ENCODE data around the gene GADD45B.

The GADD45B gene

DNA sequence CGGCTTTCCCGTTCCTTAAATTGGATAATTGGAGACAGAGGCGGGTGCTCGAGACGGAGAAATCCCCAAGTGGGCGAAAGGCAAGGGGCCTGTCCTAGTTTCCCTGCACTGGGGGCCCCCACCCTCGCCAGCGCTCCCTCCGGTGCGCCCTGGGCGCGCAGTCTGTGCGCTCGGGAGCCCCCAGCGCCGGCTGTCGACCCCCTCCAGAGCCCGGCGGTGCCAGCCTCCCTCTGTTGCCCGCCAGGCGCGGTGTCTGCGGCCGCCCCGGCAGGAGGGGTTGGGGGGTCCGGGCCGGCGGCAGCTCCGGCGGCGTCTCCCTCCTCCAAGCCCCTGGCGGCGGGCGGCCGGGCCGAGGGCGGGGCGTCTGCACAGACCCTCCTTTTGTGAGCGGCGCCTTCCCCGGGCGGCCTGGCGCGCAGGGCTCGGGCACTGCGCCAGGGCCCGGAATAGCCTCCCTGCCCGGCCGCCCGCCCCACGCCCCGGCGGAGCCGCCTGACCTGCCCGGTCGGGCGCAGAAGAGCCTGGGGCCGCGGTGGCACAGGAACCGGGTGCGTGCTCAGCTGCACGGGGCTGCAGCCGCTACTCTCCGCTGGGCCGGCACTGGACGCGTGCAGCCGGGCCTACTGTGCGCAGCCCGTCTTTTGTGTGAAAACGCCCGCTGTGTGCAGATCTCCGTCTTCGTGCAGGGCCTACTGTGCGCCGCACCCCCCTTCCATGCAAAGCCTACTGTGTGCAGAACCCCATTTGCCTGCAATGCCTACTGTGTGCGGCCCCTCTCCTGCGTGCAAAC is 13.2 kb downstream of the GADD45B start:
- no peak overlapping the region for H3K4me3 ChIP-seq (ENCODE audit: low read depth, low read length)
- no peaks in the 10 kb centered on the region for H3K9me3 ChIP-seq (ENCODE audit: control insufficient read depth, insufficient read depth, low read depth, low read length)
- ChIA-PET POLR2A (interaction anchor here (13.1 kb wide), 1 partner anchor 12 kb away, joined by 168 read pairs; the partner anchor contains the start of gene GADD45B), CTCF (interaction anchor here (0.5 kb wide), 1 partner anchor 11 kb away, joined by 3 read pairs; no protein-coding TSS in a partner anchor)
- no peak overlapping the region for H3K27ac ChIP-seq (ENCODE audit: extremely low read depth, low read depth, low read length)
- H3K4me1 ChIP-seq (ENCODE audit: control insufficient read depth, insufficient read depth, low read length), result no peaks in the 10 kb centered on the region; the same call in 1 of the 2 replicates
- H3K36me3 ChIP-seq (ENCODE audit: control insufficient read depth in 2 of 2, insufficient read depth in 1 of 2, low read length in 2 of 2), result no peaks in the 10 kb centered on the region
- TF ChIP-seq BCL11B (tag by site-specific recombination; IDR thresholded peaks at IDR 0.05; ENCODE audit: low read depth) (no peak), ZNF175 (tag by site-specific recombination; IDR thresholded peaks at IDR 0.05) (no peak), ZBTB8A (tag by site-specific recombination; IDR thresholded peaks at IDR 0.05) (peak; percentile 52), ZFP37 (tag by site-specific recombination; IDR thresholded peaks at IDR 0.05) (no peak), REPIN1 (tag by site-specific recombination; IDR thresholded peaks at IDR 0.05; ENCODE audit: low read depth) (no peak), ZNF394 (tag by site-specific recombination; IDR thresholded peaks at IDR 0.05; ENCODE audit: borderline replicate concordance) (peak; percentile 24; the same call in 1 of the 2 replicates), ZNF610 (tag by site-specific recombination; IDR thresholded peaks at IDR 0.05; ENCODE audit: borderline replicate concordance) (no peak), ZNF830 (tag by site-specific recombination; IDR thresholded peaks at IDR 0.05; ENCODE audit: low read depth) (no peak), ZBTB48 (tag by site-specific recombination; IDR thresholded peaks at IDR 0.05) (no peak), ZNF324 (tag by site-specific recombination; IDR thresholded peaks at IDR 0.05) (no peak), SCRT1 (tag by site-specific recombination; IDR thresholded peaks at IDR 0.05; ENCODE audit: borderline replicate concordance) (no peak), MYNN (tag by site-specific recombination; IDR thresholded peaks at IDR 0.05; ENCODE audit: borderline replicate concordance) (no peak), KLF8 (tag by site-specific recombination; IDR thresholded peaks at IDR 0.05) (0 out of 2 replicates have a peak, but pooled peaks have one; percentile 17), ZNF274 (IDR thresholded peaks at IDR 0.05; ENCODE audit: low read length) (no peak), ZNF274 (tag by site-specific recombination; IDR thresholded peaks at IDR 0.05; ENCODE audit: borderline replicate concordance) (no peak), SCRT2 (tag by site-specific recombination; IDR thresholded peaks at IDR 0.05) (no peak), ZNF335 (tag by site-specific recombination; conservative IDR thresholded peaks at IDR 0.05) (no peak), ZBTB26 (tag by site-specific recombination; optimal IDR thresholded peaks at IDR 0.05) (peak; percentile 33), ZNF112 (tag by site-specific recombination; IDR thresholded peaks at IDR 0.05) (no peak), CTCF (tag by site-specific recombination; IDR thresholded peaks at IDR 0.05) (no peak), ZNF707 (tag by site-specific recombination; IDR thresholded peaks at IDR 0.05) (no peak), ZNF10 (tag by site-specific recombination; IDR thresholded peaks at IDR 0.05) (no peak), ZNF239 (tag by site-specific recombination; IDR thresholded peaks at IDR 0.05) (no peak), SP2 (tag by site-specific recombination; IDR thresholded peaks at IDR 0.05) (no peak)
- TF ChIP-seq, protein P1, sequence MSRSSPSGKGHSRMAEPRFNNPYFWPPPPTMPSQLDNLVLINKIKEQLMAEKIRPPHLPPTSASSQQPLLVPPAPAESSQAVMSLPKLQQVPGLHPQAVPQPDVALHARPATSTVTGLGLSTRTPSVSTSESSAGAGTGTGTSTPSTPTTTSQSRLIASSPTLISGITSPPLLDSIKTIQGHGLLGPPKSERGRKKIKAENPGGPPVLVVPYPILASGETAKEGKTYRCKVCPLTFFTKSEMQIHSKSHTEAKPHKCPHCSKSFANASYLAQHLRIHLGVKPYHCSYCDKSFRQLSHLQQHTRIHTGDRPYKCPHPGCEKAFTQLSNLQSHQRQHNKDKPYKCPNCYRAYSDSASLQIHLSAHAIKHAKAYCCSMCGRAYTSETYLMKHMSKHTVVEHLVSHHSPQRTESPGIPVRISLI (tag by site-specific recombination; IDR thresholded peaks at IDR 0.05), result no peak
- TF ChIP-seq, protein P2, sequence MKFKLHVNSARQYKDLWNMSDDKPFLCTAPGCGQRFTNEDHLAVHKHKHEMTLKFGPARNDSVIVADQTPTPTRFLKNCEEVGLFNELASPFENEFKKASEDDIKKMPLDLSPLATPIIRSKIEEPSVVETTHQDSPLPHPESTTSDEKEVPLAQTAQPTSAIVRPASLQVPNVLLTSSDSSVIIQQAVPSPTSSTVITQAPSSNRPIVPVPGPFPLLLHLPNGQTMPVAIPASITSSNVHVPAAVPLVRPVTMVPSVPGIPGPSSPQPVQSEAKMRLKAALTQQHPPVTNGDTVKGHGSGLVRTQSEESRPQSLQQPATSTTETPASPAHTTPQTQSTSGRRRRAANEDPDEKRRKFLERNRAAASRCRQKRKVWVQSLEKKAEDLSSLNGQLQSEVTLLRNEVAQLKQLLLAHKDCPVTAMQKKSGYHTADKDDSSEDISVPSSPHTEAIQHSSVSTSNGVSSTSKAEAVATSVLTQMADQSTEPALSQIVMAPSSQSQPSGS (tag by site-specific recombination; IDR thresholded peaks at IDR 0.05; ENCODE audit: low read depth), result no peak
- TF ChIP-seq, protein P3, sequence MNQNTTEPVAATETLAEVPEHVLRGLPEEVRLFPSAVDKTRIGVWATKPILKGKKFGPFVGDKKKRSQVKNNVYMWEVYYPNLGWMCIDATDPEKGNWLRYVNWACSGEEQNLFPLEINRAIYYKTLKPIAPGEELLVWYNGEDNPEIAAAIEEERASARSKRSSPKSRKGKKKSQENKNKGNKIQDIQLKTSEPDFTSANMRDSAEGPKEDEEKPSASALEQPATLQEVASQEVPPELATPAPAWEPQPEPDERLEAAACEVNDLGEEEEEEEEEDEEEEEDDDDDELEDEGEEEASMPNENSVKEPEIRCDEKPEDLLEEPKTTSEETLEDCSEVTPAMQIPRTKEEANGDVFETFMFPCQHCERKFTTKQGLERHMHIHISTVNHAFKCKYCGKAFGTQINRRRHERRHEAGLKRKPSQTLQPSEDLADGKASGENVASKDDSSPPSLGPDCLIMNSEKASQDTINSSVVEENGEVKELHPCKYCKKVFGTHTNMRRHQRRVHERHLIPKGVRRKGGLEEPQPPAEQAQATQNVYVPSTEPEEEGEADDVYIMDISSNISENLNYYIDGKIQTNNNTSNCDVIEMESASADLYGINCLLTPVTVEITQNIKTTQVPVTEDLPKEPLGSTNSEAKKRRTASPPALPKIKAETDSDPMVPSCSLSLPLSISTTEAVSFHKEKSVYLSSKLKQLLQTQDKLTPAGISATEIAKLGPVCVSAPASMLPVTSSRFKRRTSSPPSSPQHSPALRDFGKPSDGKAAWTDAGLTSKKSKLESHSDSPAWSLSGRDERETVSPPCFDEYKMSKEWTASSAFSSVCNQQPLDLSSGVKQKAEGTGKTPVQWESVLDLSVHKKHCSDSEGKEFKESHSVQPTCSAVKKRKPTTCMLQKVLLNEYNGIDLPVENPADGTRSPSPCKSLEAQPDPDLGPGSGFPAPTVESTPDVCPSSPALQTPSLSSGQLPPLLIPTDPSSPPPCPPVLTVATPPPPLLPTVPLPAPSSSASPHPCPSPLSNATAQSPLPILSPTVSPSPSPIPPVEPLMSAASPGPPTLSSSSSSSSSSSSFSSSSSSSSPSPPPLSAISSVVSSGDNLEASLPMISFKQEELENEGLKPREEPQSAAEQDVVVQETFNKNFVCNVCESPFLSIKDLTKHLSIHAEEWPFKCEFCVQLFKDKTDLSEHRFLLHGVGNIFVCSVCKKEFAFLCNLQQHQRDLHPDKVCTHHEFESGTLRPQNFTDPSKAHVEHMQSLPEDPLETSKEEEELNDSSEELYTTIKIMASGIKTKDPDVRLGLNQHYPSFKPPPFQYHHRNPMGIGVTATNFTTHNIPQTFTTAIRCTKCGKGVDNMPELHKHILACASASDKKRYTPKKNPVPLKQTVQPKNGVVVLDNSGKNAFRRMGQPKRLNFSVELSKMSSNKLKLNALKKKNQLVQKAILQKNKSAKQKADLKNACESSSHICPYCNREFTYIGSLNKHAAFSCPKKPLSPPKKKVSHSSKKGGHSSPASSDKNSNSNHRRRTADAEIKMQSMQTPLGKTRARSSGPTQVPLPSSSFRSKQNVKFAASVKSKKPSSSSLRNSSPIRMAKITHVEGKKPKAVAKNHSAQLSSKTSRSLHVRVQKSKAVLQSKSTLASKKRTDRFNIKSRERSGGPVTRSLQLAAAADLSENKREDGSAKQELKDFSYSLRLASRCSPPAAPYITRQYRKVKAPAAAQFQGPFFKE (tag by site-specific recombination; IDR thresholded peaks at IDR 0.05; ENCODE audit: borderline replicate concordance), result no peak

All from HEK293 (cell line).